HG02970 (cell line): ENCODE data around the gene SUMO3.

Experiments
- ATAC-seq: cut with Tn5 transposase; IDR thresholded peaks from one replicate; pipeline ENCODE4 v1.9.1; 2021; ENCODE audit warnings: mild to moderate bottlenecking, moderate library complexity, moderate number of reproducible peaks; ENCODE audit not compliant: unreplicated experiment, low FRiP score

The SUMO3 gene

DNA sequence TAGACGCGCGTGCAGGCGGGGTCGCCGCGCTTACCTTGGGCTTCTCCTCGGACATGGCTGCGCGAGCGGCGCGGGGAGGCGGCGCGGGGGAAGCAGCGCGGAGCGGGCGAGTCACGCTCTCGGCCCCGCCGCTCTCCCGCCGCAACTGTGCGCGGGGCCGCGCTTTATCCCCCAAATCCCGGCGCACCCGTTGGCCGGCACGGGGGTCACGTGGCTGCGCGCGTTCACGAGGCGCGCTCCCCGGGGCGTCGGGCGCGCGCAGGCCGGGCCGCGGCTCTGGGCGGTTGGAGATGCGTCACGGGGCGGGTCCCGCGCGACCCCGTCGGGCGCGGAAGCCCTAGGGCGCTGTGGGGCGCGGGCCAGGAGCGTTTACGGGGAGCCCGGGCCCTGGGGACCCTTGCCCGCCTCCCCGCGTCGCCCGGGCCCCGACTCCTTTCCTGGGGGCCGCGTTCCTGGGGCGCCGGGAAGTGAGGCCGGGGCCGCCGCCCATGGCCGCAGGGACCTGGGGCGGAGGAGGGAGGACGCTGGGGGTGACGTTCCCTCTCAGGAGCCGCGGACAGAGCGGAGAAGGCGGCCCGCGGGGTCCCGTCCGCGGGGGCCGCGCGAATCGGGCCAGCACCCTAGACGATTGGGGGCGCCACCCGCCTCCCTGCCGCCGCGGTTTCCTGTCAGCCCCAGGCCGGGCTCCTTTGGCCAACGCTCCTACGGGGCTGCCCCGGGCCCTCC lies at the start of gene SUMO3:
Gene SUMO3, minus strand, starts transcription at position 149 of the 726 bp plus-strand sequence. Its CDS starts 94 bp downstream, at position 55.
- peak; percentile 63 for ATAC-seq

DNA sequence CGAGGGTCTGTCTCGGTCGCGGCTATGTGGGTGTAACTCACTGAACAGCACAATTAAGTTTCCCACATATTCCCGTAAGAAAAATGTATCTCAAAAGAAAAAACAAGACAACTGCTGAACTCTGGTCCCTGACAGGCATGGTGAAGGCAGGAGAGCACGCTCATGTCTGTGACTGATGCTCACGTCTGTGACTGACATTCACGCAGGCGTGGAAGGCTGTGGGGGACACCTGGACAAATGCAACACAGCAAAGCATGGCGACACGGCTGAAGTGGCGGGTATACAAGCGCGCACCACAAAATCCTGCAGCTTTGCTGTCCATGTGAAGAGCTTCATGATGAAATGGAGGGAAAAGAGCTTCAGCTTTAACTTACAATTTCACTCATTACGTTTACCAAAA lies 49.6 kb upstream of the SUMO3 start:
- ATAC-seq, result no peak

DNA sequence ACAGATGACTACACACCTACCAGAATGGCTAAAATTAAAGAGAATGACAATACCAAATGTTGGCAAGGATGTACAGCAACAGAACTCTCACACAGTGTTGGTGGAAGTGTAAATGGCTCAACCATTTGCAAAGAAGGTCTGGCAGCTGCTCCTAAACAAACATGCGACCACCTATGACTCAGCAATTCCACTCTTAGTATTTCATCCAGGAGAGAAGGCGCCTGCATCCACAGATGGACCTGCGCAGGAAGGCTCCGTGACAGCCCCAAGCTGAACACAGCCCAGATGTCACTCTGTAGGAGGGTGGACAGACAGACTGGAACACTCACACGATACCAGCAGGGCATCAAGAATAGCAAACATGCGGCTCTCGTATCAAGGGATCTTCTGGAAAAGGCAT lies 48.9 kb upstream of the SUMO3 start:
- no peak for ATAC-seq

DNA sequence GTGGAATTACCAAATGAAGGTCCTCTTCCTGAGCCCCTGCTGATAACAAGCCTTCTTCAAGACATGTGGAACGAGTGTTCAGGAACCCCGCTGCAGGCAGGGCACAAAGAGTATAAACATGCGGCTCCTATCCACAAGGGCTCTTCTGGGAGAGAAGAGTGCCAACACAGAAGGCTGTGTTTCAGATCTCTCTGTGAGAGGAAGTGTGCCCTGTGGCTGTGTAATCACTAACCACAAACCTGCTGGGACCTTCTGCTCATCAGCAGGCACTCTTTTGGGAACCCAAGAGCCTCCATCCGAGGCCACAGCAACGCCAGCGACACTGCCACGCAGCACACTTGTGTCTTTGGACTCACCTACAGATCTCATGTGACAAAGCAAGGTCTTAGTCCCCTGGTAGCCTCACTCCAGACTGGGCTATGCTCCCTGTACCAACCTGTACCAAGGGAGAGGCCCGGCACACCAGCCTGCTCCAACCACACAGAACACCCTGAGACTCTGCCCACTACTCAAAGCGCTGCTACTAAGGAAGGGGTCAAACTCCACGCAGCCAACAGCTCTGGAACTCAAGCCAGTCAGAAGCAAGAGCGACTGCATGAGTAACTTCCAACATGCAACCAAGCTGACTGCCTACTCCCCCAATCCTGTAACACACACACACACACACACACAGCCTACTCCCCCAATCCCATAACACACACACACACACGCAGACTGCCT lies 47.9 kb upstream of the SUMO3 start:
- no peak for ATAC-seq

DNA sequence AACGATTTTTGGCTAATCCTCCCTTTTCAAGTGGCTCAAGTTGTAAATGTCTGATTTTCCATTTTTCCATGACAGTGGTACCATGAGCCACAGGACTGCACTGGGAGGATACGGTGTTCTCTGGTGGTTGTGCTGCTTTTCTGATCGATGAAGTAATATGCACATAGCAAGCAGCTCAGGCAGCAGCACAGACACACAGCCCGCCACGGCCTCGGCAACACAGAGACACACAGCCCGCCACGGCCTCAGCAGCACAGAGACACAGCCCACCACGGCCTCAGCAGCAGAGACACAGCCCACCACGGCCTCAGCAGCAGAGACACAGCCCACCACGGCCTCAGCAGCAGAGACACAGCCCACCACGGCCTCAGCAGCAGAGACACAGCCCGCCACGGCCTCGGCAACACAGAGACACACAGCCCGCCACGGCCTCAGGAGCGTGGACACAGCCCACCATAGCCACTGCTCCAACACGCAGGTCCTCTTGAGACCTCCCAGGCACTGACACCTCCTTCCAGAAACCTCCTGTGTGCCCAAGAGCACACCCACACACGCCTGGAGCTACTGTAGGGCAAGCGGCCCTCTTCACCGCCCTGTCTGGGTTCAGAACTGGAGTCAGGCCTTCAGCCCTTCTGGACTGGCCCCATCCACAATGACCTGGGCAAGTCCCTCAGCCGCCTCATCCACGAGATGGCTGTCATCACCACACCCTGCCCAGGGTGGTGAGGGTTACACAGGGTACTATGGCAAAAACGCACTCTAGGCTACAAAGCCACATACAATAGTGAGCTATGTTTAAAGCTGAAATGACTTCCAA lies 45.2 kb upstream of the SUMO3 start:
- ATAC-seq, result no peak

DNA sequence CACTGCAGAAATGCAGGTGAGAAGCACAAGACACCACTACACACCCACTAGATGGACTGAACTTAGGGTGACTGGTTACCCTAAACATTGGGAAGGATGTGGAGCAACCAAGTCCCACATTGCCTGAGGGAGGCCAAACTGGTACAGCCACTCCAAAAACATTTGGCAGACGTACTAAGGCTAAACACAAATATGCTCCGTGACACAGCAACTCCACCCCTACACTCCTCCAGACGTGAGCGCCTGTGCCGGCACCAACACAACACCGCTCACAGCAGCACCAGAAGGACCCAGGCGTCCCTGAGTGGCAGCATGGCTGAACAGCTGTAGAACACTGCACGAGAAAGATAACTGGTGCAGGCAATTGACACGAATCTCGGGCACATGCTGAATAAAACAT lies 40.9 kb upstream of the SUMO3 start:
- no peak for ATAC-seq

DNA sequence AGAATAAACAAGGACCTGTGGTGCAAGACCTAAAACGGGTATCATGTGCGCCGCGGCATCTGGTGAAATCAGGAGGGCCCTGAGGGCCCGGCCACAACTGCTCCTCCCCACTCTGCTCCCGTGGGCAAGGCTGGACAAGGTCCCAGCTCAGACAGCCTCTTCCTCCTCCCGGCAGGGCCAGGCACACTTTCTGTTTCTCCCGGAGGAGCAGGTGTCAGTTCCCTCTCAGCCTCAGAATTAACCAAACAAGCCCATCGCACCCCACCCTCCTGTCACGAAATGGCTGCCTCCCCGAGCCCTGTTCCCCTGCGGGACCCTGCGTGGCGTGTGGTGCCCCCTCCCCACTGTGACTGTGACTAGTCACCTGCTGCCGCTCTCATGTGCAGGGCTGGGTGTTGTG lies 40.4 kb upstream of the SUMO3 start:
- no peak for ATAC-seq

DNA sequence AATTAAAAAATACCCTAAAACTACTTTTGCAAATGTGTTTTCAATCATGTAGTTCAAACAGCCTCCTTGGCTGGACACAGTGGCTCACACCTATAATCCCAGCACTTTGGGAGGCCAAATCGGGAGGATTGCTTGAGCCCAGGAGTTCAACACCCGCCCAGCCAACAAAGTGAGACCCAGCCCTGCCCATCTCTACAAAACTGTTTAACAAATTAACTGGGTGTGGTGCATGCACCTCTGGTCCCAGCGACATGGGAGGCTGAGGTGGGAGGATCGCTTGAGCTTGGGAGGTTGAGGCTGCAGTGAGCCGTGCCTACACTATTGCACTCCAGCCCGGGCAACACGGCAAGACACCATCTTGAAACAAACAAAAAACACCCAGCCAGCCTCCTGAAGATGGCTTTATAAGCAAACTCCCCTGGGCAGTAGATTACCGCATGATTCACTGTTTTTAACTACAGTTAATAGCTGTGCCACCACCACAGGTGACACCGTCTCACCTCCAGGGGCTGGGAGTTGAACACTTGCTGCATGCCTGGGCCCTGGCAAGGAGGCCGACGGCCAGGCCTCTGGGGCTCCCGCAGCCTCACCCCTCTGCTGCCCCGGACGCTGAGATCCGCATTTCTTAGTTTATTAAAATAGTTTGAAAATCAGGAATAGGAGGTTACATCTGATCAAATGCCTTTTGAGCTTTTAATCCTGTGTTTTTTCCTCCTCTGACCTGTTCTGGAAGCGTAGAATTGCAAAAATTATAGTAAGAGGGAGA lies 39.4 kb upstream of the SUMO3 start:
- no peak for ATAC-seq

DNA sequence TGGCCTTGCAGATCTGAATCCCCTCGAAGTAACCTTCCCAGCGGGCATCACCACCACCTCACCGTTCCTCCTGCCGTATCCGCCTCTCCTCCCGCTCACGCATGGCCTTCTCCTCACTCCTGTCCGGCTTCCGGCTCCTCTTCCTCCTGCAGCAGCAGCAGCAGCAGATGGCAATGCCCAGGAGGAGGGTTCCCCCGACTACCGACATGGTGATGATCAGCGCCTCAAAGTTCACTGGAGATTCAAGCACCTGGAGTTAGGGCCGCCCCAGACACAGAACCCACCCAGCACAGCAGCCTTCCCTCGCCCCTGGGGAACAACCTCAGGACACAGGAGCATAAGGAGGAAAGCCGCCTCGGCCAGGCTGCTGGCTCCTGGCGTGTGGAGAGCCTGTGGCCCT lies 38.3 kb upstream of the SUMO3 start:
- ATAC-seq, result no peak

DNA sequence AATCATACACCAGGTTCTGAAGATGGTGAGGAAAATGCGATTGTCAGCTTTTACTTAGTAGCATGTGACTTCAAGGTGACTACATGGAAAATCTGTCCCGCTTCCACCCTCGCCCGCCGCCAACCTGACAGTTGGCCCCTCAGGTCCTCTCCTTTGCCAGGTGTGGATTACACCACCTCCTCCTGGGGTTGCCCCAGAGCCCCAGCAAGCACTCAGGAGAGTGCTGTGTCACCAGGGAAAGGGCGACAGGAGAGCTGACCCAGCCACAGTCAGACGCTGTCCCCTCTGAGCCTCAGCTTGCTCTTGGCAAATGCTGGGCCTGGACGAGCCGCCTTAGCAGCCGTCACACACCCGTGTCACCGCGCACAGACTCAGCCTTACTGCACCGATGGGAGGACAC lies 37.7 kb upstream of the SUMO3 start:
- ATAC-seq, result no peak

DNA sequence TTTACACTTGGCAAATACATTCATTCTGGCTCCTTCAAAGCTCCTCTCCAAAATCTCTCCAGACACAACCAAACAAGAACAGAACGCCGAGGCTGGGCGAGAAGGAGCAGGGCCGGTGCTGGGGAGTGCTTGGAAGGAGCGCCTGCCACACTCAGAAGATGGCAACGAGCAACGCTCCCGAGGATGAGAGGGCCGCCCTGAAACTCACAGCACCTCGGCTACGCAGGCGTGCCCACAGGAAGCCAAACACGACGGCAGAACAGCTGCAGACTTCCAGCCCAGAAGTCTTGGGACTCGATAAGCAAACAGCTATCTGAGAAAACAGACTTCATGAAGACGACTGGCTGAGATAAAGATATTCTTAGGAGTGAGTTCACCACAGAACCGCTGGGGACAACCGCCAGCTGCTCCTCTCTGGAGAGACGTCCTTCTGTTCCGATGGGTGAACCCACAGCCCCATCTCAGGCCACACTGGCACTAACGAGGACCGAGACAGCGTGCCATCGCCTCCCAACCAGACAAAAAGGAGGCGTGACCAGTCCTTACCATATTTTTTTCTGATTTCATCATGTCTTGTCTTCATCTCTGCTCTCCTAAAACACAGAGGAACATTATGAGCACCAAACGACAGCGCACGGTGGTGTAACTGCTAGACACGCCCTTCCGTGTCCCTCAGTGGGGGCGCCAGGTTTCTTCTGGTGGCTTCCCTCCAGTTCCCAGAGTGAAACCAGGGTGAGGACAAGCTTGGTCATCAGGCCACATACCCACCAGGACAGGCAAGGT lies 37.0 kb upstream of the SUMO3 start:
- no peak for ATAC-seq

DNA sequence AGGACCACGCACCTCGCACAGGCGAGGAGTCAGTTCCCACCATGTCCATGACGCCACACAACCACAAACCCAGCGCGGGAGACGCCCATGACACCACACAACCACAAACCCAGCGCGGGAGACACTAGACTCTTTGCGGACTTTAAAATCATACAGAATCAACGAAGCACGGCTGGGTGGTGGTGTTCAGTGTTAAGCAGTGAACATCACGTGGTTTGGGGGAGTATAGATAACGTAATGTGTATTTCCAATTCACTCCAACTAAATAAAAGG lies 36.5 kb upstream of the SUMO3 start:
- no peak for ATAC-seq

DNA sequence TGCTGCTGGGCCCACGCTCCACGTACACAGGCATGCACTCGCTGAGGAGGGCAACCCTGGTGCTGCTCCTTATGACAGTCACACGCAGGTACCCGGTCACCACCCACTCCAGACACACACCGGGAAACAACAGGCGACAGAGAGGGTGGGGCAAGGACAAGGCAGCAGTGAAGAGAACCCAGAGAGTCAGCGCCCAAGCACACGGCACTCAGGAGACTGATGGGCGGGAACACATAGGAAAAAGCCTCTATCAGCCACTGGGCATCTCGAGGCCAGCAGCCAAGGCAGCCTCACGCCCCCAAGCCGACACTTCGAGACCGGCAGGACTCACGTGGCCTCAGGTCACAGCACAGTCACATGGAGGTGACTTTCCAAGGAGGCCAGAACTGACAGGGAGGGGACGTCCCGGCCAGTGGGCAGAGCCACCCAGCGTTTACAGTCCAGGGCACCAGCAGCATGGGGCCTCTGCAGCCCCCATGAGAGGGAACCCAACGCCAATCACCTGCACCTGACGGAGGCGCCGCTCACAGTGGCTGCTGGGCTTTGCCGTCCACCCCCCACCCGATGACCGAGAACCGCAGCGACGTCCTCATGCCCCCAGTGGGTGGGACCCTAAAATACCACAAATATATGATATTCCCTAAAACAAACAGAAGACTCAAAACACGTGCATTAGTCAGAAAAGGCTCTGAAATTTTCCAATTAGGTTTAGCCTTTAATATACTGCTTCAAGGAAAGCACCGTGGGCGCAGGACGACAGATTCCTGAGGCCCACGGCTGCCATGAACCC lies 35.9 kb upstream of the SUMO3 start:
- no peak for ATAC-seq

DNA sequence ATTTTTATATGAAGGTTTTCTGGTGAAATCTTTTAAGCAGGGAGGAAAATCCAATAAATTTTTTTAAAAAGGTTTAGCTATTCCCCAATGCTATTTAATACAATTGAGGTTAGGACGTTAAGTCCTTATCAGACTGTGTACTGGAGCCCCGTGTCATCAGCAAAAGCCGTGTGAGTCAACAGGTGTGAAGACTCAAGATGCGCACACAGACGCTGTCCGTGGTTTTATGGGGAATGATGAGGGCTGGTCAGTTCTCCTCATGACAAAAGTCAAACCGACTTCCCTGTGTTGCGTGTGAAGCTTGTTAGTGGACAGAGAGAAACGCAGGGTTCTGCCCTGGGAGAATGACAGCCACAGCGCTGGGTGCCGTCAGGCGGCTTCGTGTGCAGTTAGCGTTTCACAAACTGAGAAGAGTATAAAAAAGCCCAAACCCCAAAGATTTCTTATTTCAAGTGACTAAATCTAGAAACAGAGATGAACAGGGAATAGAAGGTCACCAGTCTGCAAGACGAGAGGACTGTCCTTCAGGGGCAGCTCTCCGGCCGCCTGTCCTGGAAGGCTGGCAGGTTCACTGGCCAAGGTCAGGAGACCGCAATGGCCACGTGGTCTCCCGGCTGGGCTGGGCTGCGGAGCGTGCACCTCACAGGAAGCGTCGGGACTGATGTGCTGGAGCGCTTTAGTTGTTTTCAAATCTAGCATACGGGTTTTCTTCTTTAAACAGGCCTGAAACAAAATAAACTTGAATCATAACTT lies 33.2 kb upstream of the SUMO3 start:
- no peak for ATAC-seq

DNA sequence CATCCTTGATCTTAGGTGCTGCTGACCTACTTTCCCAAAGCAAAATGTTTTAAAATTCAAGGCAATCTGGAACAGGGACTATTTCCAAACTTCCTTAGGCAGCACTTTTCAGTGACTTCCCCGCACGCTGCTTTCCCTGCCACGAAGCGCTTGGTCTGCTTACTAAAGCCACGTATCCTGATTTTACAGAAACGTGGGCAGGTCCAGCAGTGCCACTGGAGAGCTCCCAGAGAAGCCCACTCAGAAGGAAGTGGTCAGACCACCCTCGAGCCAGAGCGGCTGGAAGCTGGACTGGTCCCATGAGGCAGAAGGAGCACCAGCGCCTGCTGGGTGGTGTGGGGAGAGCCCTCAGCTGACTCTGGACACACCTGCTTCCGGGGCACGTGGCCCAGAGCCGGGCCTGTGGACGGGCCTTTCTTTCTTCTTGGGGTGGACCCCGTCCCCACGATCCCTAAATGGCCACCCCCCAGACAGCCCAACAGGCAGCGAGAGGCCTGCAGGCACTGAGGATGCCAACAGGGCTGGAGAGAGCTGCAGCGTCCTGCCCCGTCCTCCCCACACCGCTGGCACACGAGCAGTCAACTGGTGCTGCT lies 32.4 kb upstream of the SUMO3 start:
- ATAC-seq, result no peak

DNA sequence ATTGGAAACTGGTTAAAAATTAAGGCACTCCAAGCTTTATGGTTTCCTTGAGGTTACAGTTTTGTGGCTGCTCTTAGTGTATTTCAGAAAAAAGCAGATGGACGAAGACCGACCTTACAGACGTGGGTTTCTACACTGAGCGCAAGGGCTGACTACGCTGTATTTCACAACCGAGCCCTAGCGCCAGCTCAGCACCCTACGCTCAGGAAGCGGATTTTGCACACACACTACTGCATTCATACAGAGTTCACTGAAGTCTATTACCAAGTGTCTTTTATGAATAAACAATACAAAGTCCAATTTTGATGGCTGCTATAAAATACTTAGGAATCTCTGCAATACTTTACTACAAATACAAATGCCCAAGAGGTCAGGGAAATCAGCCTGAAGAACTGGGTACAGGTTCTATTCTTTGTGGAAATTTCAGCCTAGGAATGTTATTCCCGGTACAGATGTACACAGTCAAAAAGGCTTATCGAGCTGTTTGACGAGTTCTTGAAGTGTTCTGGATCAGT lies 31.8 kb upstream of the SUMO3 start:
- no peak for ATAC-seq

DNA sequence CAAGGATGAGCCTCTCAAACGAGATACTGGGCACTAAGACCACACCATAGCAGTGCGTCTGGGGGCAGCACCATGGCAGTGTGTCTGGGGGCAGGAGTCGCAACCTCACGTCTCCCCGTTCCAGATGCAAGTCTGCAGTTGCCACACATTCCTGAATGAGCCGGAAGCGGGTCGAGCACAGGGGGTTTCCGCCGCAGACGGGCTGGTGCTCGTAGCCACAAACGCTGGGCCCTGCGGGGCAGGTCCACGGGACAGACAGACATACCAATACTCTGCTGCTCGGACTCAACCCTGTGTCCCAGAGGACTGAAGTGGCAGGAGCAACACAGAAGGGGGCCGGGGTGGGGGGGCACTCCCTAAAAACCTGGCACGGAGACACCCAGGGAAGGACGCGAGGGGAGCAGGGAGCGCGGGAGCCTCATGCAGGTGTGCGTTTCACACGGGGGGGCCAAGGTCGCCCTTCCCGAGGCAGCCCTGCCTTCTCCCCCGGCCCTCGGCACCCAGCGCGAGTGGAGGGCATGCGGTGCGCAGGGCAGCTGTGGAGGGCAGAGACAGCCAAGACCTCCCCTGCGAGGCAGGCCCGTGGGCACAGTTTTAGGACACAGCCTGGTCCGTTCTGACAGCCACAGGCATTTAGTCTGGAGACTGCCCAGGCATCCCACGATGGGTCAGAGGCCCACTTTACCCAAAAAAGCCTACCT lies 31.1 kb upstream of the SUMO3 start:
- ATAC-seq, result no peak
